ENCODE measurements around the gene OR2B2.

The OR2B2 gene

DNA sequence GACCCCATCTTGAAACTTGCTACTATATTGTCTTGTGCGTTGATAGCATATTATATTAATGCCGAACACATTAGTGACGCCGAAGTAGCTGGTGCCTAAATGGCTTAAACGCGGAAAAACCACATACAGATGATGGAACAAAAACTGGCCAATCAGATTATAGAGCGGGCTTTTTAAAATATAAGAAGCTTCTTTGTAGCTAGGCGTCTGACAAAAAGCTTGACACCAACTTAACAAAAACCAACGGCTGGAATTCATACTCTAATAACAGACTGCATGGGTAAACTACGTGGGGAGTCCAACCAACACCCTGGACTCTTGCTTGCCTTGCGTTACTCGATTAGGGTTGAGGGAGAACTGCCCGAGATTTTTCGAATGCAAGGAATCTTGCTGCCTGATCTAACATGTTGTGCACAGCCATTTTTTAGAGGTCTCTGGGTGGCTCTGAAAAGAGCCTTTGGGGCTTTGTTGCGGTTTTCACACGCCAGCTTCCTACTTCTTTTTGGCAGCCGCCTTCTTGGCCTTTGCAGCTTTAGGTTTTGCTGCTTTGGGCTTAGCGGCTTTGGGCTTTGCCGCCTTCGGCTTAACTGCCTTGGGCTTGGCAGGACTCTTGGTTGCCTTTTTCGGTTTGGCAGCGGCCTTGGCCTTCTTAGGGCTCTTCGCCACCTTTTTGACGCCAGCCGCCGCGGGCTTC lies 45.7 kb downstream of the OR2B2 start:
- DNase-seq (ENCODE audit: low spot score), result no peak

DNA sequence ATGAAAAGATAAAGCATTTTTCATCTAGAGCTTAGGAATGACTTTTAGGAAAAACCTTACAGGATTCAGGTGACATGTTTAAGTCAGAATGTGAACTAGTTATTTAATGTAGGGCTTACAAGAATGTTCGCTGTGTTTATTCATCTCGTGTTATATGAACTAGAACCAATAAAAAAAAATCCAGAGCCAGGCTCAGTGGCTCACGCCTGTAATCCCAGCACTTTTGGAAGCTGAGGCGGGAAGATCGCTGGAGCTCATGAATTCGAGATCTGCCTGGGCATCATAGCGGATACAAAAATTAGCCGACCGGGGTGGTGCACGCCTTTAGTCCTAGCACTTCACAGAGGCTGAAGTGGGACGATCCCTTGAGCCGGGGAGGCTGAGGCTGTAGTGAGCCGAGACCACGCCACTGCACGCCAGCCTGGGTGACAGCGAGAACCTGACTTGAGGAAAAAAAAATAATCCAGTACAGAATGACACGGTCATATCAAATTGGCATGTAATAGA lies 46.3 kb downstream of the OR2B2 start:
- DNase-seq (ENCODE audit: low spot score), result no peak

DNA sequence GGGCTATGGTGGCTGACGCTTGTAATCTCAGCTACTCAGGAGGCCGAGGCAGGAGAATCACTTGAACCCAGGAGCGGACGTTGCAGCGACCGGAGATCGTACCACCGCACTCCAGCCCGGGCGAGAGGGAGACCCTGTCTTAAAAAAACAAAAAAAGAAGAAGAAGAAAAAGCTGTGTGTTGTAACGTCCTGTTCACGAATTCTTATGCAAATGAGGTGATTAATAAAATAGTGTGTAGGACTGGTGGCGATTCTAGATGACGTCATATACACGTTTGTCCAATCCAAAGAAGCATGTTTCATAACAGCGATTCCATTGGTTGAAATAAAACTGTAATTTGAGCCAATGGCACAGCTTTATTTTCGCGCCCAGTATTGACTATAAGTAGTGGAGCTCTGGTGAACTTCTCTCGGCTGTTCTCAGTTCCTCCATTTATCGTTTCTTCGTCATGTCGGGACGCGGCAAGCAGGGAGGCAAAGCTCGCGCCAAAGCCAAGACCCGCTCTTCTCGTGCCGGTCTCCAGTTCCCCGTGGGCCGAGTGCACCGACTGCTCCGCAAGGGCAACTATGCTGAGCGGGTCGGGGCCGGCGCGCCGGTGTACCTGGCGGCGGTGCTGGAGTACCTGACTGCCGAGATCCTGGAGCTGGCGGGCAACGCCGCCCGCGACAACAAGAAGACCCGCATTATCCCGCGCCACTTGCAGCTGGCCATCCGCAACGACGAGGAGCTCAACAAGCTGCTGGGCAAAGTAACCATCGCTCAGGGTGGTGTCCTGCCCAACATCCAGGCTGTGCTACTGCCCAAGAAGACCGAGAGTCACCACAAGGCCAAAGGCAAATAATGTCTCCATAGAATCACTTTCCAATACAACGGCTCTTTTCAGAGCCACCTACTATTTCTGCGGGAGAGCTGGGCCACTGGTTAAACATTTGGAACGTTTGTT lies 47.0 kb downstream of the OR2B2 start:
- DNase-seq (ENCODE audit: low spot score), result no peak

DNA sequence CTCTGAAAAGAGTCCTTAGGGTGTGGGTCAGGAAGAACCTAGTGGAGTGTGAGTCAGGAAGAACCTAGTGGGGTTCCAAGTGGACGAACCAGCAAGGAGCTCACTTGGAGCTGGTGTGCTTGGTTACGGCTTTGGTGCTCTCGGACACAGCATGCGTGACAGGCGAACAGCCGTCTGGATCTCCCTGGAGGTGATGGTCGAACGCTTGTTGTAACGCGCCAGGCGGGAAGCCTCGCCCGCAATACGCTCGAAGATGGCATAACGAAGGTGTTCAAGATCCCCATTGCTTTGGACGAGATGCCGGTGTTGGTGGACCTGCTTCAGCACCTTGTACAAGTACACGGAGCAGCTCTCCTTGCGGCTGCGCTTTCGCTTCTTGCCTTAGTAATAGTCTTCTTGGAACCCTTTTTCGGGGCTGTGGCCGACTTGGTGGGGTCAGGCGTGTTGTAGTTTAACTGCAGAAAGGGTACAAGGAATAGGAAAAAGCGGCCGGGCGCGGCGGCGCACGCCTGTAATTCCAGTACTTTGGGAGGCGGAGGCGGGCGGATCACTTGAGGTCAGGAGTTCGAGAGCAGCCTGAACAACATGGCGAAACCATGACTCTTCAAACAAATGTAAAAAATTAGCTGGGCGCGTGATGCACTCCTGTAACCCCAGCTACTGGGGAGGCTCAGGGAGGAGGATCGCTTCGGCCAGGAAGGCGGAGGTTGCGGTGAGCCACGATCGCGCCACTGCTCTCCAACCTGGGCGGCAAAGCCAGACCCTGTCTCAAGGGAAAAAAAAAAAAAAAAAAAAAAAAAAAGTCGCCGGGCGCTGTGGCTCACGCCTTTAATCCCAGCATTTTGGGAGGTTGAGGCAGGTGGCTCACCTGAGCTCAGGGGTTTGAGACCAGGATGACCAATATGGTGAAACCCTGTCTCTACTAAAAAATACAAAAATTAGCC lies 48.0 kb downstream of the OR2B2 start:
- no peak for DNase-seq (ENCODE audit: low spot score)

DNA sequence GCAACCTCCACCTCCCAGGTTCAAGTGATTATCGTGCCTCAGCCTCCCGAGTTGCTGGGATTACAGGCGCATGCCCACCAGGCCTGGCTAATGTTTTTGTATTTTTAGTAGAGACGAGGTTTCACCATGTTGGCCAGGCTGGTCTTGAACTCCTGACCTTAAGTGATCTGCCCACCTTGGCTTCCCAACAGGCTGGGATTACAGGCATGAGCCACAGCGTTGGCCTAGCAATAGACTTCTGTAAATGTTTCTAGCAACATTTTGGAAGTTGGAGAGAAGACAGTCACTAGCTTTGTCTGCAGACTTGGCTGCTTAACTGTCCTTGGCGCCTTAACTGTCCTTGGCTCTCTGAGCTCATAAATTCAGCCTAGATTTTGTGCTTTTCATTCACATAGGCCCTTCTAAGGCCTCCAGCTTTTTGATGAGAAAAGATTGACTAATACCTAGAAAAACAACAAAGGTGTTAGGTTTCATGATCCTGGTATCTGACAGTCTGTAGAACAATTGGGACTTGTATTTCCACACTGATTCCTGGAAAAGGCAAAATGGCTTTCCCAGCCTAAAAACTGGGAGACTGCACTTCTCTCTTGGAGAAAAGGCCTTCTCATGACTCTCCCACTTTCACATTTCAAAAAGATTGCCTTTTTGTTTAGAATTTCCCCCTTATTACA lies 49.7 kb downstream of the OR2B2 start:
- no peak for DNase-seq (ENCODE audit: low spot score)

DNA sequence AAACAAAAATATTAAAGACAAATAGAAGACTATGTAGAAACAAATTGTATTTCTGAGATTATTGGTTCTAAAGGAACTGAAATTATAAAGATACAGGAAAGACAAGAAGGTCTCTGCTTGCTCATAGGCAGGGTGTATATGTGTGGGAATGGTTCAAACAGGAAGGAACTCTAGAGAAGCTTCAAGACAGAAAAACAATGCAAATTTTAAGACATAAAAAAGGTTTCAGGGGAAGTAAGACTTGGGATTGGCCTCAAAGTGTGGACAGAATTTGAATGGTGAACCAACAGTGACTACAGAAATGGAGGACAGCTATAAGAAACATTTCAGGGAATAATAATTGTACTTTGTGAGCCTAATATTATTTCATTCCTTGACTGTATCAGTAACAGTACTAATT lies 50.3 kb downstream of the OR2B2 start:
- DNase-seq (ENCODE audit: low spot score), result no peak

DNA sequence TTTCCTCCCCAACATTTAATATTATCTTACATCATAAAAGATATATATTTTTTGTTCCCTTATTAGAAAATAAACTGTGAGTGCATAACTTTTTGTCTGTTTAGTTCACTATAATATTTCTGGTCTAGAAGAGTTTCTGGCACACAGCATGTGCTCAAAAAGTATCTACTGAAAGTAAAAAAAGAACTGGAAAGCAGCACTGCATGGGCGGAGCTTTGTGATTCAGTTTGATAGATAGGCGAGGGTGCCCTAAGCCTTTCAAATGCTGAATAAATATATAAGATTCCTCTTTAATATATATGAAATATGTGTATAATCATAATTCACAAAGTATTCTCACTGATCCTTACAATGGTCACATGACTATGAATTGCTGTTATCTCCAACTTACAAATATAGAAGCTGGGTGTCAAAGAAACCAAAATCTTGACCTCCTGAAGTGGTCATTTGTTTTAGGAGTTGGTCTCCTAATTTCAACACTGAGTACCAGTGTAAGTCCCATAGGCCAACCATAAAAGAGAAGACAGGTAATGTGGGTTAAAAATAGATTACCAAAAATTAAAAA lies 50.8 kb downstream of the OR2B2 start:
- no peak for DNase-seq (ENCODE audit: low spot score)

All from RKO (cell line).